Fibroblast of lung (primary cell): ENCODE data around the gene ZG16.
"Not testable (repeated sequence)": the region's sequence is repeated elsewhere in the genome, so short reads cannot be mapped to it uniquely, and the experiment has no call there.

Experiments
- CTCF ChIP-seq, 2 donors: IDR thresholded peaks in 1 of 2; conservative IDR thresholded peaks in 1 of 2; 1 replicate in 1 of 2; 2 replicates in 1 of 2; pipeline ENCODE4 v1.5.1; 2011 to 2012; ENCODE audit warnings: low read length in 2 of 2, control low read depth in 1 of 2, inconsistent platforms in 1 of 2, low read depth in 1 of 2, mild to moderate bottlenecking in 1 of 2
- EZH2 ChIP-seq: IDR thresholded peaks from 2 replicates; pipeline ENCODE4 v1.5.1; 2012; ENCODE audit warnings: low read length, control low read depth, mild to moderate bottlenecking; ENCODE audit errors: missing control alignments

- not testable (repeated sequence) for TF ChIP-seq CTCF (conservative IDR thresholded peaks at IDR 0.05 in 1 of 2, IDR thresholded peaks at IDR 0.05 in 1 of 2; ENCODE audit: low read depth in 1 of 2, low read length in 2 of 2); EZH2
Observed at GRCh38 chr16:29740630-29741015, 37.4 kb upstream of the ZG16 start.
